Keratinocyte (primary cell): ENCODE data around the gene ERICH6B.

Experiments
- EZH2 ChIP-seq: IDR thresholded peaks from one replicate; pipeline ENCODE4 v1.6.1; 2012; ENCODE audit warnings: inconsistent platforms, mild to moderate bottlenecking, low read length, moderate library complexity
- TF ChIP-seq, protein P1 (sequence below), 3 experiments: IDR thresholded peaks in 1 of 3; conservative IDR thresholded peaks in 1 of 3; optimal IDR thresholded peaks in 1 of 3; 2 replicates in 2 of 3; 3 replicates in 1 of 3; pipeline versions ENCODE3 to v1.5.1; 2011; ENCODE audit warnings: low read length in 3 of 3, mild to moderate bottlenecking in 3 of 3, moderate library complexity in 2 of 3, control low read depth in 1 of 3, inconsistent platforms in 1 of 3; ENCODE audit not compliant: insufficient read depth in 2 of 3; ENCODE audit errors: extremely low read depth in 1 of 3

GRCh38 chr13:45604892-45605291, 10.6 kb downstream of the ERICH6B start:
- TF ChIP-seq, protein P1, sequence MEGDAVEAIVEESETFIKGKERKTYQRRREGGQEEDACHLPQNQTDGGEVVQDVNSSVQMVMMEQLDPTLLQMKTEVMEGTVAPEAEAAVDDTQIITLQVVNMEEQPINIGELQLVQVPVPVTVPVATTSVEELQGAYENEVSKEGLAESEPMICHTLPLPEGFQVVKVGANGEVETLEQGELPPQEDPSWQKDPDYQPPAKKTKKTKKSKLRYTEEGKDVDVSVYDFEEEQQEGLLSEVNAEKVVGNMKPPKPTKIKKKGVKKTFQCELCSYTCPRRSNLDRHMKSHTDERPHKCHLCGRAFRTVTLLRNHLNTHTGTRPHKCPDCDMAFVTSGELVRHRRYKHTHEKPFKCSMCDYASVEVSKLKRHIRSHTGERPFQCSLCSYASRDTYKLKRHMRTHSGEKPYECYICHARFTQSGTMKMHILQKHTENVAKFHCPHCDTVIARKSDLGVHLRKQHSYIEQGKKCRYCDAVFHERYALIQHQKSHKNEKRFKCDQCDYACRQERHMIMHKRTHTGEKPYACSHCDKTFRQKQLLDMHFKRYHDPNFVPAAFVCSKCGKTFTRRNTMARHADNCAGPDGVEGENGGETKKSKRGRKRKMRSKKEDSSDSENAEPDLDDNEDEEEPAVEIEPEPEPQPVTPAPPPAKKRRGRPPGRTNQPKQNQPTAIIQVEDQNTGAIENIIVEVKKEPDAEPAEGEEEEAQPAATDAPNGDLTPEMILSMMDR (optimal IDR thresholded peaks at IDR 0.05 in 1 of 3, IDR thresholded peaks at IDR 0.05 in 1 of 3, conservative IDR thresholded peaks at IDR 0.05 in 1 of 3; ENCODE audit: extremely low read depth in 1 of 3, insufficient read depth in 2 of 3, low read length in 3 of 3), result no peak
- TF ChIP-seq EZH2, result no peak
